ENCODE results near the gene CCDC154. TPM values are rescaled to one million over a fixed set of nuclear protein-coding genes. Genes with fewer than 3 reads are reported as not detected.

Gene CCDC154
- total and polyA plus RNA-seq, 2 of the 4 experiments (the other 2 are of a cell fraction) = 0.09 TPM; not detected in 1

GRCh38 chr16:1477033-1477432, 32.7 kb upstream of the CCDC154 start:
- H3K18ac ChIP-seq (ENCODE audit: low read depth, low read length) = no peak overlapping the region
- ChIA-PET POLR2A (ENCODE audit: unreplicated experiment) (no interaction called here), CTCF (no interaction called here)
- BruUV-seq (replicated peaks) = no TSS peak
- TF ChIP-seq SMC3 (IDR thresholded peaks at IDR 0.05; ENCODE audit: low read depth, low read length) (no peak), CTCF (conservative IDR thresholded peaks at IDR 0.05; ENCODE audit: low read depth, low read length) (no peak), BHLHE40 (IDR thresholded peaks at IDR 0.05; ENCODE audit: low read depth, low read length) (no peak), MAFK (IDR thresholded peaks at IDR 0.05; ENCODE audit: low read depth, low read length) (no peak), RAD21 (IDR thresholded peaks at IDR 0.05; ENCODE audit: low read length) (no peak)
- no peak overlapping the region for H2AK5ac ChIP-seq (ENCODE audit: low read depth, low read length)
- no peak overlapping the region for H2BK20ac ChIP-seq (ENCODE audit: low read depth, low read length)
- no peak overlapping the region for H3K4me3 ChIP-seq (ENCODE audit: insufficient read depth, low read depth, low read length)
- ATAC-seq (ENCODE audit: low read depth) (no peak), DNase-seq (no peak)
- H2AK9ac ChIP-seq (replicated peaks; ENCODE audit: low read depth, low read length, poor library complexity) = peak overlapping the region; percentile 6
- H3K56ac ChIP-seq (ENCODE audit: extremely low read depth, insufficient read depth, low read length) = no peak overlapping the region
- H2BK5ac ChIP-seq (ENCODE audit: low read depth, low read length, poor library complexity, severe bottlenecking) = no peak overlapping the region
- no peak overlapping the region for H4K91ac ChIP-seq (ENCODE audit: insufficient read depth, low read depth, low read length)
- no peak overlapping the region for H3K27ac ChIP-seq (ENCODE audit: insufficient read depth, low read length)
- H3K36me3 ChIP-seq (ENCODE audit: control insufficient read depth, insufficient read depth, low read length) = no peaks in the 10 kb centered on the region
- H2AFZ ChIP-seq (replicated peaks; ENCODE audit: low read length, poor library complexity) = no peak overlapping the region
- intact Hi-C loops (cut with micrococcal nuclease) (loop anchor here (10.0 kb wide), 1 partner anchor 52 kb away; the partner anchor contains the start of gene UQCC4), in situ Hi-C loops (cut with MboI; ENCODE audit: low sequenced_read_pairs) (no loop called here), dilution Hi-C loops (cut with HindIII; ENCODE audit: low sequenced_read_pairs, unreplicated experiment) (no loop called here)
- H3K27me3 ChIP-seq (ENCODE audit: control insufficient read depth, insufficient read depth, low read length) = no peaks in the 10 kb centered on the region
- H4K20me1 ChIP-seq (ENCODE audit: insufficient read depth, low read length) = 0 out of 2 replicates have a peak, but pooled peaks cover under 1% of the 10 kb centered on the region
- no peak overlapping the region for H3K23ac ChIP-seq (ENCODE audit: low read depth, low read length)
- peaks cover 3% of the 10 kb centered on the region; the same call in 1 of the 2 replicates for H3K9me3 ChIP-seq (ENCODE audit: control insufficient read depth, insufficient read depth, low read length)
- H3K9me1 ChIP-seq (ENCODE audit: insufficient read depth, low read length) = no peaks in the 10 kb centered on the region
- no peak overlapping the region for H4K5ac ChIP-seq (ENCODE audit: low read depth, low read length)
- 0 out of 2 replicates have a peak, but pooled peaks cover 4% of the 10 kb centered on the region for H3K4me1 ChIP-seq (ENCODE audit: control insufficient read depth, insufficient read depth, low read length)
- H4K8ac ChIP-seq (ENCODE audit: low read depth in 2 of 2, low read length in 2 of 2) = no peak overlapping the region
- H3K14ac ChIP-seq (replicated peaks; ENCODE audit: low read depth, low read length) = no peak overlapping the region
- H2BK15ac ChIP-seq (ENCODE audit: low read depth, low read length) = no peak overlapping the region
- no peak overlapping the region for H3K4me2 ChIP-seq (ENCODE audit: low read depth, low read length)
- WGBS, 2 experiments (ENCODE audit: extremely low coverage in 2 of 2, insufficient read length in 1 of 2) = 100% methylated on average over 2 of the region's 10 CpGs; no CpG with 5 or more reads in 1 of the 2 experiments
- H3K79me1 ChIP-seq (ENCODE audit: low read depth in 1 of 2, low read length in 2 of 2) = peaks cover 15 to 25% of the 10 kb centered on the region in 2 experiments
- no peak overlapping the region for H2BK120ac ChIP-seq (ENCODE audit: low read depth, low read length)
- no peak overlapping the region for H3K9ac ChIP-seq (ENCODE audit: low read depth, low read length)
- no peak overlapping the region for H3K4ac ChIP-seq (ENCODE audit: low read depth, low read length)

Measured in IMR-90 (cell line).